IMR-90 (cell line): ENCODE data around the gene POU2AF2. TPM values are rescaled to one million over a fixed set of nuclear protein-coding genes. Genes with fewer than 3 reads are reported as not detected.

Experiments
- ATAC-seq: fragments of 200-7000 bp; cut with Tn5 transposase; 2 replicates; pipeline ENCODE4 v1.9.1; 2020; ENCODE audit warnings: low read depth, mild to moderate bottlenecking, moderate library complexity
- BruUV-seq: library from RNA; stranded (reverse); fragments of 400-500 nt; replicated peaks from 2 replicates; lab custom pipeline; 2021; lab: Mats Ljungman, UMichigan
- CTCF ChIA-PET: fragments of 300-600 bp; formaldehyde crosslinking; extraction: SDS; loops from one replicate; lab custom pipeline; 2021; ENCODE audit warnings: antibody characterized with exemption; lab: Yijun Ruan, JAX
- POLR2A ChIA-PET: fragments of 300-600 bp; sonication (Branson Sonifier 250); formaldehyde crosslinking; loops from one replicate; lab custom pipeline; 2022; ENCODE audit warnings: antibody characterized with exemption; ENCODE audit not compliant: unreplicated experiment; lab: Charles Lee
- DNase-seq: peaks from one replicate; pipeline ENCODE4 v3.0.0; 2013
- H2AFZ ChIP-seq: replicated peaks from 2 replicates; pipeline ENCODE3; 2013; ENCODE audit warnings: low read length, mild to moderate bottlenecking; ENCODE audit not compliant: poor library complexity
- H2AK5ac ChIP-seq: 2 replicates; pipeline ENCODE4 v1.6.1; 2013; ENCODE audit warnings: low read depth, low read length, inconsistent platforms
- H2AK9ac ChIP-seq: replicated peaks from 2 replicates; pipeline ENCODE3; 2013; ENCODE audit warnings: mild to moderate bottlenecking, low read depth, low read length, moderate library complexity; ENCODE audit not compliant: poor library complexity
- H2BK120ac ChIP-seq: 2 replicates; pipeline ENCODE4 v1.6.1; 2013; ENCODE audit warnings: low read depth, low read length, inconsistent platforms
- H2BK15ac ChIP-seq: 3 replicates; pipeline ENCODE4 v1.6.1; 2013; ENCODE audit warnings: low read depth, low read length, inconsistent platforms
- H2BK20ac ChIP-seq: 2 replicates; pipeline ENCODE4 v1.6.1; 2013; ENCODE audit warnings: low read depth, mild to moderate bottlenecking, inconsistent platforms, low read length, moderate library complexity
- H2BK5ac ChIP-seq: 2 replicates; pipeline ENCODE4 v1.6.1; 2013; ENCODE audit warnings: mild to moderate bottlenecking, low read depth, low read length, inconsistent platforms; ENCODE audit not compliant: poor library complexity, severe bottlenecking
- H3K14ac ChIP-seq: replicated peaks from 2 replicates; pipeline ENCODE4 v1.6.1; 2013; ENCODE audit warnings: low read depth, low read length, inconsistent platforms
- H3K18ac ChIP-seq: 2 replicates; pipeline ENCODE4 v1.6.1; 2013; ENCODE audit warnings: low read depth, low read length, control low read depth
- H3K23ac ChIP-seq: 2 replicates; pipeline ENCODE4 v1.6.1; 2013; ENCODE audit warnings: low read depth, low read length, inconsistent platforms
- H3K27ac ChIP-seq: 2 replicates; pipeline ENCODE4 v1.5.1; 2013; ENCODE audit warnings: mild to moderate bottlenecking, control low read depth, low read length; ENCODE audit not compliant: insufficient read depth
- H3K27me3 ChIP-seq: 2 replicates; pipeline ENCODE4 v1.6.1; 2013; ENCODE audit warnings: low read length; ENCODE audit not compliant: control insufficient read depth, insufficient read depth
- H3K36me3 ChIP-seq: 2 replicates; pipeline ENCODE4 v1.6.1; 2013; ENCODE audit warnings: low read length, mixed read lengths; ENCODE audit not compliant: control insufficient read depth, insufficient read depth
- H3K4ac ChIP-seq: 2 replicates; pipeline ENCODE4 v1.6.1; 2013; ENCODE audit warnings: low read depth, low read length, inconsistent platforms
- H3K4me1 ChIP-seq: 2 replicates; pipeline ENCODE4 v1.6.1; 2013; ENCODE audit warnings: low read length, mixed read lengths; ENCODE audit not compliant: control insufficient read depth, insufficient read depth
- H3K4me2 ChIP-seq: 2 replicates; pipeline ENCODE4 v1.6.1; 2013; ENCODE audit warnings: low read depth, mild to moderate bottlenecking, control low read depth, low read length, moderate library complexity
- H3K4me3 ChIP-seq: 2 replicates; pipeline ENCODE4 v1.5.1; 2013; ENCODE audit warnings: low read depth, mild to moderate bottlenecking, control low read depth, low read length, moderate library complexity; ENCODE audit not compliant: insufficient read depth
- H3K56ac ChIP-seq: 2 replicates; pipeline ENCODE4 v1.6.1; 2013; ENCODE audit warnings: low read length, inconsistent platforms; ENCODE audit not compliant: insufficient read depth; ENCODE audit errors: extremely low read depth
- H3K79me1 ChIP-seq, 2 experiments: 2 replicates each; pipeline ENCODE4 v1.6.1; 2013; ENCODE audit warnings: low read length in 2 of 2, inconsistent platforms in 1 of 2, low read depth in 1 of 2
- H3K9ac ChIP-seq: 2 replicates; pipeline ENCODE4 v1.6.1; 2013; ENCODE audit warnings: low read depth, low read length, control low read depth
- H3K9me1 ChIP-seq: 2 replicates; pipeline ENCODE4 v1.6.1; 2013; ENCODE audit warnings: low read length, inconsistent platforms; ENCODE audit not compliant: insufficient read depth
- H3K9me3 ChIP-seq: 2 replicates; pipeline ENCODE4 v1.6.1; 2013; ENCODE audit warnings: low read length; ENCODE audit not compliant: control insufficient read depth, insufficient read depth
- H4K20me1 ChIP-seq: 2 replicates; pipeline ENCODE4 v1.6.1; 2013; ENCODE audit warnings: low read length, inconsistent platforms; ENCODE audit not compliant: insufficient read depth
- H4K5ac ChIP-seq: 2 replicates; pipeline ENCODE4 v1.6.1; 2013; ENCODE audit warnings: mild to moderate bottlenecking, low read depth, low read length, control low read depth
- H4K8ac ChIP-seq, 2 experiments: 2 replicates each; pipeline ENCODE4 v1.6.1; 2013; ENCODE audit warnings: low read depth in 2 of 2, low read length in 2 of 2, control low read depth in 1 of 2, inconsistent platforms in 1 of 2
- H4K91ac ChIP-seq: 2 replicates; pipeline ENCODE4 v1.6.1; 2013; ENCODE audit warnings: low read depth, low read length, inconsistent platforms; ENCODE audit not compliant: insufficient read depth
- BHLHE40 ChIP-seq: fragments of 150-350 bp; IDR thresholded peaks from 2 replicates; pipeline ENCODE4 v1.6.1; 2016; ENCODE audit warnings: mild to moderate bottlenecking, low read depth, low read length
- CEBPB ChIP-seq: IDR thresholded peaks from 2 replicates; pipeline ENCODE4 v1.6.1; 2012; ENCODE audit warnings: low read depth, low read length, improper control_type of control experiment
- CHD1 ChIP-seq: IDR thresholded peaks from 2 replicates; pipeline ENCODE4 v1.6.1; 2012; ENCODE audit warnings: low read depth, low read length, improper control_type of control experiment
- CTCF ChIP-seq: conservative IDR thresholded peaks from 2 replicates; pipeline ENCODE4 v1.5.1; 2012; ENCODE audit warnings: mild to moderate bottlenecking, low read depth, low read length, improper control_type of control experiment
- ELK1 ChIP-seq: fragments of 150-350 bp; IDR thresholded peaks from 2 replicates; pipeline ENCODE4 v1.6.1; 2016; ENCODE audit warnings: low read depth, mild to moderate bottlenecking, low read length, moderate library complexity, borderline replicate concordance
- FOS ChIP-seq: fragments of 150-350 bp; IDR thresholded peaks from 2 replicates; pipeline ENCODE4 v1.6.1; 2016; ENCODE audit warnings: low read depth, low read length
- MAFK ChIP-seq: IDR thresholded peaks from 2 replicates; pipeline ENCODE4 v1.6.1; 2012; ENCODE audit warnings: low read depth, low read length, improper control_type of control experiment
- MAZ ChIP-seq: IDR thresholded peaks from 2 replicates; pipeline ENCODE4 v1.6.1; 2012; ENCODE audit warnings: low read depth, mild to moderate bottlenecking, low read length, improper control_type of control experiment, moderate library complexity, borderline replicate concordance
- MXI1 ChIP-seq: IDR thresholded peaks from 2 replicates; pipeline ENCODE4 v1.6.1; 2012; ENCODE audit warnings: low read depth, mild to moderate bottlenecking, low read length, moderate library complexity, borderline replicate concordance
- NFE2L2 ChIP-seq: fragments of 150-350 bp; IDR thresholded peaks from 2 replicates; pipeline ENCODE4 v1.6.1; 2016; ENCODE audit warnings: low read depth, mild to moderate bottlenecking, low read length
- POLR2A ChIP-seq: IDR thresholded peaks from 2 replicates; pipeline ENCODE4 v1.6.1; 2012; ENCODE audit warnings: mild to moderate bottlenecking, low read depth, low read length
- RAD21 ChIP-seq: IDR thresholded peaks from 2 replicates; pipeline ENCODE4 v1.6.1; 2012; ENCODE audit warnings: low read length, improper control_type of control experiment
- RCOR1 ChIP-seq: IDR thresholded peaks from 2 replicates; pipeline ENCODE4 v1.6.1; 2012; ENCODE audit warnings: mild to moderate bottlenecking, low read length, improper control_type of control experiment; ENCODE audit not compliant: insufficient replicate concordance
- RFX5 ChIP-seq: IDR thresholded peaks from 2 replicates; pipeline ENCODE4 v1.8.0; 2012; ENCODE audit warnings: low read depth, mild to moderate bottlenecking, low read length, moderate library complexity
- SMC3 ChIP-seq: fragments of 150-350 bp; IDR thresholded peaks from 2 replicates; pipeline ENCODE4 v1.6.1; 2016; ENCODE audit warnings: low read depth, mild to moderate bottlenecking, antibody characterized with exemption, low read length, moderate library complexity
- USF2 ChIP-seq: fragments of 150-350 bp; IDR thresholded peaks from 2 replicates; pipeline ENCODE4 v1.6.1; 2017; ENCODE audit warnings: mild to moderate bottlenecking, antibody characterized with exemption, low read length, low read depth
- WGBS, 2 experiments: methylation state at CpG; one replicate each; pipeline versions ENCODE4 v1.1.5 to v1.1.7; 2013; ENCODE audit warnings: missing lambda C conversion rate in 2 of 2; ENCODE audit not compliant: insufficient read length in 1 of 2; ENCODE audit errors: extremely low coverage in 2 of 2; 5-methylcytosine and 5-hydroxymethylcytosine counted together
- dilution Hi-C: fragments of 300-500 bp; cut with HindIII; formaldehyde crosslinking; loops from one replicate; pipeline ENCODE4 v1.14.3; 2018; ENCODE audit warnings: low sequenced_read_pairs; ENCODE audit not compliant: unreplicated experiment
- in situ Hi-C: fragments of 300-500 bp; cut with MboI; formaldehyde crosslinking; loops from 3 replicates; pipeline ENCODE4 v1.14.3; 2019; ENCODE audit warnings: low sequenced_read_pairs, inconsistent platforms, mixed read lengths
- intact Hi-C: fragments of 100-400 bp; cut with micrococcal nuclease; formaldehyde crosslinking; loops from 2 replicates; pipeline ENCODE4 v1.10.0; 2022
- polyA plus RNA-seq, 3 experiments: library from polyadenylated mRNA; depleted of rRNA; stranded (reverse); fragments of >200 nt; gene quantifications; 2 replicates each; pipeline ENCODE4 v1.2.3, GENCODE V29; 2012; ENCODE audit warnings: low replicate concordance in 1 of 3
- total RNA-seq: library from RNA; depleted of rRNA; stranded (reverse); fragments of >200 nt; gene quantifications from 2 replicates; pipeline ENCODE4 v1.2.3, GENCODE V29; 2012

The POU2AF2 gene
- total and polyA plus RNA-seq, 2 of the 4 experiments (the other 2 are of a cell fraction) = not detected

- H2BK15ac ChIP-seq = no peak overlapping the region
- no peak overlapping the region for H3K4me2 ChIP-seq
- WGBS, 2 experiments = no CpG with 5 or more reads among the region's 1 CpG
- H4K91ac ChIP-seq = no peak overlapping the region
- H3K27ac ChIP-seq = no peak overlapping the region
- no peak overlapping the region for H3K56ac ChIP-seq
- TF ChIP-seq MXI1 = no peak
- no peak for TF ChIP-seq SMC3
- TF ChIP-seq RAD21 = no peak
- no peak for TF ChIP-seq RCOR1
- TF ChIP-seq POLR2A = no peak
- no peak for TF ChIP-seq CHD1
- TF ChIP-seq RFX5 = no peak
- no peak for TF ChIP-seq USF2
- no peak for TF ChIP-seq BHLHE40
- TF ChIP-seq NFE2L2 = no peak
- TF ChIP-seq CEBPB = no peak
- no peak for TF ChIP-seq CTCF
- no peak for TF ChIP-seq MAFK
- TF ChIP-seq MAZ = no peak
- TF ChIP-seq FOS = no peak
- no peak for TF ChIP-seq ELK1
- no TSS peak for BruUV-seq
- CTCF ChIA-PET = no interaction called here
- H3K36me3 ChIP-seq = no peaks in the 10 kb centered on the region
- no peaks in the 10 kb centered on the region for H3K9me1 ChIP-seq
- H3K79me1 ChIP-seq = no peaks in the 10 kb centered on the region
- no peak overlapping the region for H2AK9ac ChIP-seq
- H2AFZ ChIP-seq = no peak overlapping the region
- H3K4me3 ChIP-seq = no peak overlapping the region
- dilution Hi-C loops (no loop called here), intact Hi-C loops (no loop called here), in situ Hi-C loops (no loop called here)
- ATAC-seq (no peak), DNase-seq (no peak)
- H4K20me1 ChIP-seq = no peaks in the 10 kb centered on the region
- H3K9ac ChIP-seq = no peak overlapping the region
- 0 out of 2 replicates have a peak, but pooled peaks cover 1% of the 10 kb centered on the region for H3K4me1 ChIP-seq
- H2AK5ac ChIP-seq = no peak overlapping the region
- no peak overlapping the region for H2BK120ac ChIP-seq
- H3K9me3 ChIP-seq = no peaks in the 10 kb centered on the region; the same call in 1 of the 2 replicates
- H2BK20ac ChIP-seq = no peak overlapping the region
- H3K18ac ChIP-seq = no peak overlapping the region
- no peak overlapping the region for H3K23ac ChIP-seq
- no peak overlapping the region for H2BK5ac ChIP-seq
- no peak overlapping the region for H4K8ac ChIP-seq
- peaks cover 35% of the 10 kb centered on the region for H3K27me3 ChIP-seq
- no peak overlapping the region for H4K5ac ChIP-seq
- POLR2A ChIA-PET = no interaction called here
- H3K14ac ChIP-seq = no peak overlapping the region
- H3K4ac ChIP-seq = no peak overlapping the region
These were observed 66.6 kb downstream of the POU2AF2 start for GRCh38 chr11:111312076-111312475.
